ENCODE results near the gene EFNA5. TPM values are rescaled to one million over a fixed set of nuclear protein-coding genes. Genes with fewer than 3 reads are reported as not detected.
A peak's percentile ranks its signal among the peaks of the same experiment; 100 is the strongest.

EFNA5 gene
- total RNA-seq, 1 donor from 2014 or later: 57.5 TPM

DNA sequence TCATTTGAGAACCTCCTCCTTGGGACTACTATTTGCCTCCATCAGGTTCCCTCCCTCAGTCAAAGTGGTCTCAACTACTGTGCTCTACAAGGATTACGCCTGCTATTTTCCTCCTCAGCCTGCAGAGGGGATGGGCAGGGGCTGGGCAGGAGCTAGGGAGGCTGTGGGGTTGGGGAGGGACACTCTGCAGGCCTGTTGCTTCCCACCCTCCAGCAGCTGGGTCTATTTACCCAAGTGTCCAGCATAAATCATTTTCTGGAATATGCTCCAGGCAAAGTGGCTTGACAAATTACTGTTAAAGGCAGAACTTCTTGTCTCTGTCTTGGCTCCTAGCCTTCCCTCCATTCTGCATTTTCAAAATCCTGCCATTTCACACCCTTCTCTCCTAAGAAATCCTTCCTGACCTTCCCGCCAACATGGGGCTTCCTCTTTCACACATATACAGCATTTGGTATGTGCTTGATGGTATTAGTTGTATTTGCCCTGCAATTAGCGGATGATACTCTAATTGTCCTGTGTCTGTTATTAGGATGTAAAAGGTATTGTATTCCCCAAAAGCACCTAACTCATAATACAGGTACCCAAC lies 106.7 kb downstream of the EFNA5 start:
- no peak overlapping the region for H3K4me3 Mint-ChIP-seq
- DNase-seq (ENCODE audit: low spot score in 2 of 2, unreplicated experiment in 2 of 2): no peak
- peak overlapping the region; percentile 14 for H3K27ac Mint-ChIP-seq
- TF ChIP-seq, protein P1, sequence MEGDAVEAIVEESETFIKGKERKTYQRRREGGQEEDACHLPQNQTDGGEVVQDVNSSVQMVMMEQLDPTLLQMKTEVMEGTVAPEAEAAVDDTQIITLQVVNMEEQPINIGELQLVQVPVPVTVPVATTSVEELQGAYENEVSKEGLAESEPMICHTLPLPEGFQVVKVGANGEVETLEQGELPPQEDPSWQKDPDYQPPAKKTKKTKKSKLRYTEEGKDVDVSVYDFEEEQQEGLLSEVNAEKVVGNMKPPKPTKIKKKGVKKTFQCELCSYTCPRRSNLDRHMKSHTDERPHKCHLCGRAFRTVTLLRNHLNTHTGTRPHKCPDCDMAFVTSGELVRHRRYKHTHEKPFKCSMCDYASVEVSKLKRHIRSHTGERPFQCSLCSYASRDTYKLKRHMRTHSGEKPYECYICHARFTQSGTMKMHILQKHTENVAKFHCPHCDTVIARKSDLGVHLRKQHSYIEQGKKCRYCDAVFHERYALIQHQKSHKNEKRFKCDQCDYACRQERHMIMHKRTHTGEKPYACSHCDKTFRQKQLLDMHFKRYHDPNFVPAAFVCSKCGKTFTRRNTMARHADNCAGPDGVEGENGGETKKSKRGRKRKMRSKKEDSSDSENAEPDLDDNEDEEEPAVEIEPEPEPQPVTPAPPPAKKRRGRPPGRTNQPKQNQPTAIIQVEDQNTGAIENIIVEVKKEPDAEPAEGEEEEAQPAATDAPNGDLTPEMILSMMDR (IDR thresholded peaks at IDR 0.05; ENCODE audit: unreplicated experiment): no peak
- peaks cover 4% of the 10 kb centered on the region for H3K9me3 Mint-ChIP-seq
- no peaks in the 10 kb centered on the region for H3K27me3 Mint-ChIP-seq (ENCODE audit: low read depth)
- peaks cover 64% of the 10 kb centered on the region for H3K4me1 Mint-ChIP-seq
- peaks cover 2% of the 10 kb centered on the region for H3K36me3 Mint-ChIP-seq

DNA sequence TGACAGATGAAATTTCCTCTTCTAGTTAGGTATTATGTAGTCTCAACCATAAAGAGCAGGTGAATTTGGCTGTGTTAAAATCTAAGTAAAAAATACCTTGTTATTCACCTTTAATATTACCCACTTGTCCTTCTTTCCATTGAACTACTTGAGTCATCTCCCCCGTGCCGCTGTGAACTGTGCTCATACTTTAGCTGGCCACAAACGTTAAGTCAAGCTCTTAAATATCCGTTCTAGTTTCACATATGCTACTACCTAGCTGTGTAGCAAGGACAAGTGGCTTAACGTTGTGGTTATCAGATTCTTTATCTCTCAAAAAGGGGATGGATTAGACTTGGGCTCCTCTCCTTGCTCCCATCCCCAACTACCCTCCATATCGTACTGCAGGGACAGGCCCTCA lies 110.4 kb downstream of the EFNA5 start:
- H3K4me3 Mint-ChIP-seq: no peak overlapping the region
- DNase-seq (ENCODE audit: low spot score in 2 of 2, unreplicated experiment in 2 of 2): no peak
- TF ChIP-seq, protein P1 (IDR thresholded peaks at IDR 0.05; ENCODE audit: unreplicated experiment): no peak
- H3K27me3 Mint-ChIP-seq (ENCODE audit: low read depth): no peaks in the 10 kb centered on the region
- H3K9me3 Mint-ChIP-seq: peaks cover 4% of the 10 kb centered on the region
- no peak overlapping the region for H3K27ac Mint-ChIP-seq
- peaks cover 65% of the 10 kb centered on the region for H3K4me1 Mint-ChIP-seq
- H3K36me3 Mint-ChIP-seq: peaks cover 2% of the 10 kb centered on the region

GRCh38 chr5:107558823-107559375 lies 111.8 kb downstream of the EFNA5 start:
- no peak for DNase-seq (ENCODE audit: low spot score in 2 of 2, unreplicated experiment in 2 of 2)
- Mint-ChIP-seq H3K36me3 (peaks cover 2% of the 10 kb centered on the region), H3K27ac (peak overlapping the region; percentile 56), H3K9me3 (peaks cover 4% of the 10 kb centered on the region), H3K27me3 (ENCODE audit: low read depth) (no peaks in the 10 kb centered on the region), H3K4me3 (no peak overlapping the region), H3K4me1 (peaks cover 62% of the 10 kb centered on the region)
- TF ChIP-seq, protein P1 (IDR thresholded peaks at IDR 0.05; ENCODE audit: unreplicated experiment): no peak

GRCh38 chr5:107557051-107557658 lies 113.6 kb downstream of the EFNA5 start:
- DNase-seq (ENCODE audit: low spot score in 2 of 2, unreplicated experiment in 2 of 2): peak; percentile 40 to 73
- Mint-ChIP-seq H3K36me3 (peaks cover under 1% of the 10 kb centered on the region), H3K4me3 (no peak overlapping the region), H3K4me1 (peaks cover 55% of the 10 kb centered on the region), H3K27ac (peak overlapping the region; percentile 53), H3K27me3 (ENCODE audit: low read depth) (no peaks in the 10 kb centered on the region), H3K9me3 (peaks cover 4% of the 10 kb centered on the region)
- TF ChIP-seq, protein P1 (IDR thresholded peaks at IDR 0.05; ENCODE audit: unreplicated experiment): no peak

DNA sequence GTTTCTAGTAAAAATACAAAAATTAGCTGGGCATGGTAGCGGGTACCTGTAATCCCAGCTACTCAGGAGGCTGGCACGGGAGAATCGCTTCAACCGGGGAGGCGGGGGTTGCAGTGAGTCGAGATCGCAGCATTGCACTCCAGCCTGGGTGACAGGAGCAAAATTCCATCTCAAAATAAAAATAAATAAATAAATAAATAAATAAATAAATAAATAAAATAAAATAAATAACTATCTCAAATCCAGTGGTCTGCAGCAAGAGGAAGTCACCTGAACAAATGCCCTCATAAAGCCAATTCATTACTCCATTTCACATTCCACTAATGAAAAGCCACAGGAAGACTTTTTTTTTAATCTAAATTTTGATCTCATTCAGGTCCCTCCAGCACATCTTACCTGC lies 114.2 kb downstream of the EFNA5 start:
- H3K9me3 Mint-ChIP-seq: peaks cover 4% of the 10 kb centered on the region
- no peak for DNase-seq (ENCODE audit: low spot score in 2 of 2, unreplicated experiment in 2 of 2)
- H3K4me1 Mint-ChIP-seq: peaks cover 50% of the 10 kb centered on the region
- H3K27me3 Mint-ChIP-seq (ENCODE audit: low read depth): no peaks in the 10 kb centered on the region
- H3K36me3 Mint-ChIP-seq: no peaks in the 10 kb centered on the region
- H3K27ac Mint-ChIP-seq: no peak overlapping the region
- no peak overlapping the region for H3K4me3 Mint-ChIP-seq
- TF ChIP-seq, protein P1 (IDR thresholded peaks at IDR 0.05; ENCODE audit: unreplicated experiment): no peak

All from mesothelial cell of epicardium (in vitro differentiated cells).